SK-N-SH (cell line): Measurements from ENCODE around the gene CHID1.

ENCODE experiments used
- EP300 ChIP-seq, 2 experiments: IDR thresholded peaks; 2 replicates each; pipeline versions ENCODE4 v1.4.0 to v1.6.1; 2012; ENCODE audit warnings: borderline replicate concordance in 1 of 2, low read depth in 1 of 2, low read length in 1 of 2
- EZH2phosphoT487 ChIP-seq: fragments of 200-600 bp; sonication (generic); IDR thresholded peaks from 2 replicates; pipeline ENCODE4 v1.6.1; 2017; ENCODE audit warnings: low read depth, mixed run types, mild to moderate bottlenecking, antibody characterized with exemption, moderate library complexity, borderline replicate concordance
- JUND ChIP-seq: IDR thresholded peaks from 2 replicates; pipeline ENCODE4 v1.4.0; 2012
- POLR2AphosphoS5 ChIP-seq: IDR thresholded peaks from 2 replicates; pipeline ENCODE4 v1.6.1; 2012; ENCODE audit warnings: low read depth, low read length
- RAD21 ChIP-seq: IDR thresholded peaks from 2 replicates; pipeline ENCODE4 v1.6.1; 2012; ENCODE audit warnings: mild to moderate bottlenecking, low read length
- RFX5 ChIP-seq: IDR thresholded peaks from 2 replicates; pipeline ENCODE4 v1.6.1; 2012; ENCODE audit warnings: mild to moderate bottlenecking, improper control_type of control experiment, low read length
- RXRA ChIP-seq: IDR thresholded peaks from 2 replicates; pipeline ENCODE4 v1.4.0; 2012; ENCODE audit warnings: low read depth, mild to moderate bottlenecking, borderline replicate concordance
- TAF1 ChIP-seq: IDR thresholded peaks from 2 replicates; pipeline ENCODE4 v1.6.1; 2012; ENCODE audit warnings: low read depth, mild to moderate bottlenecking, low read length, moderate library complexity, borderline replicate concordance
- TCF12 ChIP-seq: IDR thresholded peaks from 2 replicates; pipeline ENCODE4 v1.4.0; 2012
- YY1 ChIP-seq: IDR thresholded peaks from 2 replicates; pipeline ENCODE4 v1.4.0; 2012; ENCODE audit warnings: low read depth, mild to moderate bottlenecking
- TF ChIP-seq, protein P1 (sequence below): fragments of 200-600 bp; sonication (generic); IDR thresholded peaks from 2 replicates; pipeline ENCODE4 v1.6.1; 2017; ENCODE audit warnings: antibody characterized with exemption, mild to moderate bottlenecking, moderate library complexity
- TF ChIP-seq, protein P2 (sequence below): IDR thresholded peaks from 2 replicates; pipeline ENCODE4 v1.6.1; 2012; ENCODE audit warnings: mild to moderate bottlenecking, low read depth, low read length, moderate library complexity
- TF ChIP-seq, protein P3 (sequence below): fragments of 150-350 bp; IDR thresholded peaks from 2 replicates; pipeline ENCODE4 v1.6.1; 2017; ENCODE audit warnings: antibody characterized with exemption, low read length, low read depth, borderline replicate concordance
- TF ChIP-seq, protein P4 (sequence below): IDR thresholded peaks from 2 replicates; pipeline ENCODE4 v1.4.0; 2012; ENCODE audit warnings: low read depth

DNA sequence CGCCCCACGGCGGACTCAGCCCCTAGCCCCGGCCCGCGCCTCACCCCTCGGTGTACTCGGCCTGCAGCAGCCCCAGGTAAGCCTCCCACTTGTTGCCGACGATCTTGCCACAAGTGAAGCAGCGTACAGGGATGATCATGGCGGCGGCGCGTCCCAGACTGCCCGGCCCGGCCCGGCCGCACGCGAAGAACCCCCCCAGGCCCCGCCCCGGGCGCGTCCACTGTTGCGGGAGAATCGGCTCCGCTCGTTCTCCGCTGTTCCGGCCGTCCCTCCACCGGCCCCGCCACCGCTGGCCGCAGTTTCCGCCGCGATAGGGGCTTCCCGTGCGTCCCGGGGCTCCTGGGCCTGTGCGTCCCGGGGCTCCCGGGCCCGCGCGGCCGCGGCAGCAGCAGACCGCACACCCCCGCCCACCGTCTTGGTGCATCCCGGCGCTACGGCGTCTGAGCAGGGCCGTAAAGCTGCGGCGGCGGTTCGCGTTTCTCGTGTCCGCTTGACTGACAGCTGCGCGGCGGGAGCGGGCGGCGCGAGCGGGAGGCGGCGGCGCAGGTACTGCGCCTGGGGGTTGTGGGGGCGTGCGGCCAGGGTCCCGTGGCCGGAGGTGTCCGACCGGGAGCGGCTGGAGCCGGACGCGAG lies 68.1 kb downstream of the CHID1 start, which contains the start of the genes POLR2L and TSPAN4:
- TF ChIP-seq TAF1 = peak; percentile 97
- TF ChIP-seq, protein P1, sequence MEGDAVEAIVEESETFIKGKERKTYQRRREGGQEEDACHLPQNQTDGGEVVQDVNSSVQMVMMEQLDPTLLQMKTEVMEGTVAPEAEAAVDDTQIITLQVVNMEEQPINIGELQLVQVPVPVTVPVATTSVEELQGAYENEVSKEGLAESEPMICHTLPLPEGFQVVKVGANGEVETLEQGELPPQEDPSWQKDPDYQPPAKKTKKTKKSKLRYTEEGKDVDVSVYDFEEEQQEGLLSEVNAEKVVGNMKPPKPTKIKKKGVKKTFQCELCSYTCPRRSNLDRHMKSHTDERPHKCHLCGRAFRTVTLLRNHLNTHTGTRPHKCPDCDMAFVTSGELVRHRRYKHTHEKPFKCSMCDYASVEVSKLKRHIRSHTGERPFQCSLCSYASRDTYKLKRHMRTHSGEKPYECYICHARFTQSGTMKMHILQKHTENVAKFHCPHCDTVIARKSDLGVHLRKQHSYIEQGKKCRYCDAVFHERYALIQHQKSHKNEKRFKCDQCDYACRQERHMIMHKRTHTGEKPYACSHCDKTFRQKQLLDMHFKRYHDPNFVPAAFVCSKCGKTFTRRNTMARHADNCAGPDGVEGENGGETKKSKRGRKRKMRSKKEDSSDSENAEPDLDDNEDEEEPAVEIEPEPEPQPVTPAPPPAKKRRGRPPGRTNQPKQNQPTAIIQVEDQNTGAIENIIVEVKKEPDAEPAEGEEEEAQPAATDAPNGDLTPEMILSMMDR = no peak
- TF ChIP-seq RAD21 = no peak
- TF ChIP-seq, protein P2, sequence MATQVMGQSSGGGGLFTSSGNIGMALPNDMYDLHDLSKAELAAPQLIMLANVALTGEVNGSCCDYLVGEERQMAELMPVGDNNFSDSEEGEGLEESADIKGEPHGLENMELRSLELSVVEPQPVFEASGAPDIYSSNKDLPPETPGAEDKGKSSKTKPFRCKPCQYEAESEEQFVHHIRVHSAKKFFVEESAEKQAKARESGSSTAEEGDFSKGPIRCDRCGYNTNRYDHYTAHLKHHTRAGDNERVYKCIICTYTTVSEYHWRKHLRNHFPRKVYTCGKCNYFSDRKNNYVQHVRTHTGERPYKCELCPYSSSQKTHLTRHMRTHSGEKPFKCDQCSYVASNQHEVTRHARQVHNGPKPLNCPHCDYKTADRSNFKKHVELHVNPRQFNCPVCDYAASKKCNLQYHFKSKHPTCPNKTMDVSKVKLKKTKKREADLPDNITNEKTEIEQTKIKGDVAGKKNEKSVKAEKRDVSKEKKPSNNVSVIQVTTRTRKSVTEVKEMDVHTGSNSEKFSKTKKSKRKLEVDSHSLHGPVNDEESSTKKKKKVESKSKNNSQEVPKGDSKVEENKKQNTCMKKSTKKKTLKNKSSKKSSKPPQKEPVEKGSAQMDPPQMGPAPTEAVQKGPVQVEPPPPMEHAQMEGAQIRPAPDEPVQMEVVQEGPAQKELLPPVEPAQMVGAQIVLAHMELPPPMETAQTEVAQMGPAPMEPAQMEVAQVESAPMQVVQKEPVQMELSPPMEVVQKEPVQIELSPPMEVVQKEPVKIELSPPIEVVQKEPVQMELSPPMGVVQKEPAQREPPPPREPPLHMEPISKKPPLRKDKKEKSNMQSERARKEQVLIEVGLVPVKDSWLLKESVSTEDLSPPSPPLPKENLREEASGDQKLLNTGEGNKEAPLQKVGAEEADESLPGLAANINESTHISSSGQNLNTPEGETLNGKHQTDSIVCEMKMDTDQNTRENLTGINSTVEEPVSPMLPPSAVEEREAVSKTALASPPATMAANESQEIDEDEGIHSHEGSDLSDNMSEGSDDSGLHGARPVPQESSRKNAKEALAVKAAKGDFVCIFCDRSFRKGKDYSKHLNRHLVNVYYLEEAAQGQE = peak; percentile 63; the same call in 1 of the 2 replicates
- no peak for TF ChIP-seq RFX5
- peak in 1 of 2 experiments; percentile 52; a peak in 1 of 4 replicates for TF ChIP-seq EP300 (IDR thresholded peaks at IDR 0.05; ENCODE audit: borderline replicate concordance in 1 of 2, low read depth in 1 of 2, low read length in 1 of 2)
- no peak for TF ChIP-seq JUND
- TF ChIP-seq, protein P3, sequence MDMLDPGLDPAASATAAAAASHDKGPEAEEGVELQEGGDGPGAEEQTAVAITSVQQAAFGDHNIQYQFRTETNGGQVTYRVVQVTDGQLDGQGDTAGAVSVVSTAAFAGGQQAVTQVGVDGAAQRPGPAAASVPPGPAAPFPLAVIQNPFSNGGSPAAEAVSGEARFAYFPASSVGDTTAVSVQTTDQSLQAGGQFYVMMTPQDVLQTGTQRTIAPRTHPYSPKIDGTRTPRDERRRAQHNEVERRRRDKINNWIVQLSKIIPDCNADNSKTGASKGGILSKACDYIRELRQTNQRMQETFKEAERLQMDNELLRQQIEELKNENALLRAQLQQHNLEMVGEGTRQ = no peak
- peak; percentile 99 for TF ChIP-seq POLR2AphosphoS5
- no peak for TF ChIP-seq RXRA
- TF ChIP-seq TCF12 = no peak
- TF ChIP-seq, protein P4, sequence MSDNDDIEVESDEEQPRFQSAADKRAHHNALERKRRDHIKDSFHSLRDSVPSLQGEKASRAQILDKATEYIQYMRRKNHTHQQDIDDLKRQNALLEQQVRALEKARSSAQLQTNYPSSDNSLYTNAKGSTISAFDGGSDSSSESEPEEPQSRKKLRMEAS = peak; percentile 97
- peak; percentile 79 for TF ChIP-seq YY1
- TF ChIP-seq EZH2phosphoT487 = no peak
